GM18861 (cell line): ENCODE results near the gene SPATA2L.
A peak's percentile ranks its signal among the peaks of the same experiment; 100 is the strongest.

Source experiments
- ATAC-seq: cut with Tn5 transposase; IDR thresholded peaks from one replicate; pipeline ENCODE4 v1.9.1; 2021; ENCODE audit not compliant: unreplicated experiment

The SPATA2L gene, protein sequence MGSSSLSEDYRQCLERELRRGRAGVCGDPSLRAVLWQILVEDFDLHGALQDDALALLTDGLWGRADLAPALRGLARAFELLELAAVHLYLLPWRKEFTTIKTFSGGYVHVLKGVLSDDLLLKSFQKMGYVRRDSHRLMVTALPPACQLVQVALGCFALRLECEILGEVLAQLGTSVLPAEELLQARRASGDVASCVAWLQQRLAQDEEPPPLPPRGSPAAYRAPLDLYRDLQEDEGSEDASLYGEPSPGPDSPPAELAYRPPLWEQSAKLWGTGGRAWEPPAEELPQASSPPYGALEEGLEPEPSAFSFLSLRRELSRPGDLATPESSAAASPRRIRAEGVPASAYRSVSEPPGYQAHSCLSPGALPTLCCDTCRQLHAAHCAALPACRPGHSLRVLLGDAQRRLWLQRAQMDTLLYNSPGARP

GRCh38 chr16:89701425-89702406 is at the start of gene SPATA2L:
SPATA2L (minus strand) TSS chr16:89701705; CDS start chr16:89701232, 473 bp downstream.
- ATAC-seq, result peak; percentile 52

DNA sequence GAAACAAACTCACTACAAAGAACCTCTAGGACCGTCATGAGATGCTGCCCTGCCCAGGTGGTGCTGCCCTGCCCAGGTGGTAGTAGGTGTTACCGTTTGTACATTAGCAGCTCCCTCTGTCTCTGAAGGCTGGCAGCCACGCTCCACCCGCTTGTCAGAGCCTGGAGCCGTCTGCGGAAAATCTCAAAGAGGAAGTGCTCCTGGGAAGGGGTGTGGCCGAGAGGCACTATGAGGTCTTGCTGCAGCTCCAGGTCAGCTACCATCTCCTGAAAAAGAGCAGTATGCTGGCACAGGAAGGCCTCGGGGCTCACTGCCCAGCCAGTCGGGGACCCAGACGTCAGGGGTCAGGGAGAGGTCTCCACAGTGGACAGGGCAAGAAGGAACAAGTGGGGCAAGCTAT is 48.1 kb upstream of the SPATA2L start:
- ATAC-seq, result no peak

DNA sequence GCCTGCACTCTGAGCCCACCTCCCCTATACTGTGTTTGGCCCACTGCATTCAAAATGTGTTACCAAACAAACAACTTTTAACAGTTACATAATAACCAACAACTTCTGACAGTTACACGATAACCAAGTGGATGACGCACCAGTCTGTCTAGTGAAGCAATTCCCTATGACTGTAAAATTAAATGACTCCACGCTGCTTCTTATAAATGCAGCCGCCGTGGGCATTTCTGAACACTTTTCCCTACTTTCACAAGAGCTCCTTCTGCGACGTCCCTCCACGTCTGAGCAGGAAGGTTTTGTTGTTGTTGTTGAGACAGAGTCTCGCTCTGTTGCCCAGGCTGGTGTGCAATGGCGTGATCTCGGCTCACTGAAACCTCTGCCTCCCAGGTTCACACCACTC is 47.4 kb upstream of the SPATA2L start:
- no peak for ATAC-seq

DNA sequence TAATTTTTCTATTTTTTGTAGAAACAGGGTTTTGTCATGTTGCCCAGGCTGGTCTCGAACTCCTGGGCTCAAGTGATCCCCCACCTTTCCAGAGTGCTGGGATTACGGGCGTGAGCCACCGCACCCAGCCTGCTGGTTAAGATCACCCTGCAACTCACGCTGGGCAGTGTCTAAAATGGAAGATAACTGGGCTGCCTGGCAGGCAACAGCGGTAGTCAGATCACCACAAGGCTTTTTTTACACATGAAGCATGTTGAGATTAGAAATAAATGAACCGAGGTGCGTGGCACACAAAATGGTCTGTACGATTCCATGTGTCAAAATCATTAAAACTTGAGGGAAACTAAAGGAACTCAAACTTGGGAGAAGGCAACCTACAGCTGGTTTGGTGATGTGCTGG is 46.6 kb upstream of the SPATA2L start:
- ATAC-seq, result no peak

DNA sequence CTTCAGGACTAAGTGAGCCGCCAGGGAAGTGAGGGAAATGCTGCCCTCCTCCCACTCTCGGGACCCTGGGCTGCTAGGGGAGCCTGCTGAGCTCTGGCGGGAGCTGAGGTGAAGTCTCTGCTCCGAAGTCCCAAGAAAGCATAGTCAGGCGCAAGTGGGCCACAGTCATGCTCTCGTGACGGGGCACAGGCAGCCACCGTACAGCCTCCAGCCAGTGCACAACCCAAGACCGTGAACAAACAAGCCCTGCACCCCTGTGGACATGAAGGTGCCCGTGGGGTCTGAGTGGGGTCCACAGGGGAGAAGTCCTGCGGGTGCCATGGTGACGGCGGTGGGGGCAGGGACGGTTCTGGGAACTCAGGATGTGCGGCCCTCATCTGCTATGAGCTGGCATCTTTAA is 44.5 kb upstream of the SPATA2L start:
- no peak for ATAC-seq

DNA sequence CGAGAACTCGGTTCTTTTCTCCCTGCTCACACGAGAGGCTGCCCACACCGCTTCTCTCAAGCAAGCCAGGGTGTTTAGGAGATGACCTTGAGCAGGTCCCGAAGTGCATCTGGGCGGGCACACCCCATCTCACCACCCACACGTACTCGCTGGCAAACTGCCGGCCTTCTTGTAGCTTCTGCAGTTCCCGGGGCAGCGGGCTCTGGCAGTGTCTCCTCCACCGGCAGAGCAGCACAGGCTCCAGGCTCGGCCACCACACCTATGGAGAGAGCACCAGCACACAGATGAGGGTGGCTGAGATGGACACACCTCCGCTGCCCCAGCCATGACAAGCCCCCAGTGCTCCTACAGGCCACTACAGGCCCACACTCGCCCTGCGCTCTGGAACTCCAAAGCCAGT is 43.3 kb upstream of the SPATA2L start:
- no peak for ATAC-seq

DNA sequence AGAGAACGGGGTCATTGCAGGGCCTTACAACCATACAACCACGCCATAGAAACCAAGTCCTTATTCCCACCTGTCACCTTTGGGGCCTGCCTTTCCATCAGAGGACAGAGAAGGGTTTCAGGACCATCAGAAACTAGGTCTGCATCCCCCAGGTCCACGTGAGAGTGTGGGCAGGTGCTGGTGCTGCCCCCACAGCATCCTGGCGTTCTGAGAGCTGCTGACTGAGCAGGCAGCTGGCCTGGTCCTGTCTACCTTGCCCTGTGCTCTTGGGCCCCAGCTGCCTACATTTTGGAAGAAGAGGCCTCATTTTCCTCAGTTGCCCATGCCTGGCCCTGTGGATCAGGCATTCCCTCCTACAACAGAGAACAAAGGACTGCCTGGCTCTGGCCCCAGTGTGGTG is 41.4 kb upstream of the SPATA2L start:
- ATAC-seq, result no peak

GRCh38 chr16:89741342-89742014 is 40.0 kb upstream of the SPATA2L start:
- ATAC-seq, result no peak

DNA sequence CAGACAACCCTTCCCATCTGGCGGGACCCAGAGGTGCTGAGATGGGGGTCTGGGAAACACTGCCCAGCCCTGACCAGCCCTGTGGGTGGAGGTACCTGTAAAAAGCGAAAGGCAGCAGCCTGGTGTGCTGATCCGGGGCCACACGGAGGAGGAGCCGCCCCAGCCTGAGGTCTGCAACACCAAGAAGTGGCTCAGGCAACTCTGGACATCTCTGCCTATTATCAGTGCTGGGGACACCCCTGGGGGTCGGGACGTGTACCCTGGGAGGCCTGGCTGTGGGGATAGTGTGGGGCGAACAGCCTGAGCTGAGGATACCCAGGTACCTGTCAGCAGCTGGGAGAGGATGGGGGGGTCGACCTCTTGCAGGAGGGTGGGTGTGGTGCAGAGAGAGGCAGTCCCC is 37.9 kb upstream of the SPATA2L start:
- ATAC-seq, result no peak

- no peak for ATAC-seq
These were observed 37.2 kb upstream of the SPATA2L start for GRCh38 chr16:89738538-89739317.

- ATAC-seq, result no peak
These were observed 36.5 kb upstream of the SPATA2L start for GRCh38 chr16:89738072-89738377.

DNA sequence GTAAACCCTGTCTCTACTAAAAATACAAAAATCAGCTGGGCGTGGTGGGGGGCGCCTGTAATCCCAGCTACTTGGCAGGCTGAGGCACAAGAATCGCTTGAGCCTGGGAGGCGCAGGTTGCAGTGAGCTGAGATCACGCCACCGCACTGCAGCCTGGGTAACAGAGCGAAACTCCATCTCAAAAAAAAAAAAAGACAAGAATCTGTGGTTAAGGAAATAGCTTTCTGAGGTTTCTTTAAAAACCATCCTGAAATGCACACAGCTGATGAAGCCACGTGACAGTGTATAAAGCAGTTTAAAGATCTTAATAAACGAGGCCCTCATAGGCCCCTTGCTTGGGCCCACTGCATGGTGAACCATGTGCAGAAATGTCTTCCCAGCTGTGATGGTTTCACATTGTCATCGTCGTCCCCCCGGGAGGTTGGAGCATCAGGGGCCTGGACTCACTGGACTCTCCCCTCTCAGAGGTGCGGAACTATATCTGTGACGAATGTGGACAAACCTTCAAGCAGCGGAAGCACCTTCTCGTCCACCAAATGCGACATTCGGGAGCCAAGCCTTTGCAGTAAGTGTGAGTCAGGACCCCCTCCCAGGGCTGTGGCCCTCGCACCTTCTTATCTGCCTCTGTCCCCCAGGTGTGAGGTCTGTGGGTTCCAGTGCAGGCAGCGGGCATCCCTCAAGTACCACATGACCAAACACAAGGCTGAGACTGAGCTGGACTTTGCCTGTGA is 36.0 kb upstream of the SPATA2L start:
- ATAC-seq, result no peak

GRCh38 chr16:89736554-89736953 is 35.0 kb upstream of the SPATA2L start:
- ATAC-seq, result no peak

GRCh38 chr16:89733792-89734191 is 32.3 kb upstream of the SPATA2L start:
- no peak for ATAC-seq

- ATAC-seq, result no peak
These were observed 31.8 kb upstream of the SPATA2L start for GRCh38 chr16:89733322-89733721.

GRCh38 chr16:89732918-89733242 is 31.4 kb upstream of the SPATA2L start:
- no peak for ATAC-seq

DNA sequence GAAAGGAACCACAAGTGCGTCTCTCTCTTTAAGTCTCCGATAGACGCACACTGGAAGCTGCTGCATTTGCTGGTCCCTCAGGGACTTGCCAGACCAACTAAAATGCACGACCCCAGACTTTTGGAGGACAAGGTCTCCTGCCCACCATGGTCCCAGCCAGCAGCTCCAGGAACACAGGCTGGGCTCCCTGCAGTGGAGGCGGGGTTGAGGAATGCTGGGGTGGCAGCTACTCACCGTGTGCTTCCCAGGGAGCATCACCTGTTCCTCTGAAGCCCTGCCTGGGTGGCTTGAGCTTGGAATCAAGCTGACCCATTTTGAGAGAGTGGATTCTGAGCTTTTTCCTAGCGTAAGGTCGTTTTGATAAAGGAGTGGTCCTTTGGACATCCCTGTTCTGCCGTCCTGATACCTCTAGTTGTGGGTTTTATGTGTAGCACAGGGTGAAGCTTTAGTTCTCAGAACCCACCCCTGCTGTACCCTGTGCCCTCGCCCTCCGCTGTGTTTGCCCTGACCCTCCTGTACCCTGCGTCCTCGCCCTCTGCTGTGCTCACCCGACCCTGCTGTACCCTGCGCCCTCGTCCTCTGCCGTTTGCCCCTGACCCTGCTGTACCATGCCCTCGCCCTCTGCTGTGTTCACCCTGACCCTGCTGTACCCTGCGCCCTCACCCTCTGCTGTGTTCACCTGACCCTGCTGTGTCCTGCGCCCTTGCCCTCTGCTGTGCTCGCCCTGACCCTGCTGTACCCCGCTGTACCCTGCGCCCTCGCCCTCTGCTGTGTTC is 30.8 kb upstream of the SPATA2L start:
- ATAC-seq, result no peak

- no peak for ATAC-seq
These were observed 29.2 kb upstream of the SPATA2L start for GRCh38 chr16:89730610-89731234.
